Thyroid gland (tissue), 4 donors: ENCODE data around the gene HYOU1.

ENCODE experiments used
- CTCF ChIP-seq, 6 experiments: fragments of 200-600 bp in 3 of 6; fragments of 450-650 bp in 3 of 6; sonication (generic) in 3 of 6; IDR thresholded peaks; one replicate each; pipeline ENCODE4 v1.5.1; 2016 to 2019; ENCODE audit warnings: antibody characterized with exemption in 6 of 6, mild to moderate bottlenecking in 2 of 6, inconsistent platforms in 1 of 6, moderate library complexity in 1 of 6
- POLR2A ChIP-seq, 2 donors: fragments of 450-650 bp; IDR thresholded peaks; one replicate each; pipeline ENCODE4 v1.6.1; 2017; ENCODE audit warnings: antibody characterized with exemption in 2 of 2, mild to moderate bottlenecking in 2 of 2, moderate library complexity in 1 of 2

- TF ChIP-seq CTCF (IDR thresholded peaks at IDR 0.05) (no peak), POLR2A (IDR thresholded peaks at IDR 0.05) (peak in 1 of 2 donors; percentile 87)
Observed at GRCh38 chr11:118997627-118998387, 59.2 kb downstream of the HYOU1 start, which contains the start of gene CENATAC.
